ENCODE measurements around the gene PEX16.

DNA sequence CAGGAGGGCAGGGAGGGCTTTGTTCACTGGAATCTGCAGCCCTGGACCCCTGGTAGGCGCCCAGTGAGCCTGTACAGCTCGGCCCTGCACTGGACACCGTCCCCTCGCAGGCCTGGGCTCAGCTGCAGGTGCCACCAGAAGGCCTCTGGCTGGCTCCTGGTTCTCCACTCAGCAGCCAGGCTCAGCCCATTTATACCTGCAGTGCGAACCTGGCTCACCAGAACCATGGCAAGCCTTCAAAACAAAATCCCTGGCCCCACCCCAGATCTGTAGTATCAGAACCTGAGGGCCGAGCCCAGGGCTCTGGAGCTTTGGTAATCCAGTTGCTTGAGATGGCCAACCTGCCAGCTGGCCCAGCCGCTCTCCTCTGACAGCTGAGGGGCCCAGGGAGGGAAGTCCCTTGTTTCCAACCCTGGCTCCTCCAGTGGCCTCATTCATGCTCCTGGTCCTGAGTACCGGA, 9.7 kb downstream of the PEX16 start:
- TF ChIP-seq POLR2A (IDR thresholded peaks at IDR 0.05): no peak
- TF ChIP-seq CTCF (IDR thresholded peaks at IDR 0.05): no peak

Measured in vagina (tissue), 2 donors.